ENCODE results near the gene RIN3.

The RIN3 gene

GRCh38 chr14:92466059-92466458 lies 47.5 kb upstream of the RIN3 start:
- no peak for TF ChIP-seq CTCF (IDR thresholded peaks at IDR 0.05; ENCODE audit: poor library complexity, severe bottlenecking)
- DNase-seq (ENCODE audit: low spot score) (no peak), ATAC-seq (ENCODE audit: low read depth) (no peak)
- H3K9me3 ChIP-seq (ENCODE audit: severe bottlenecking): peaks cover 3% of the 10 kb centered on the region
- H3K27ac ChIP-seq (ENCODE audit: poor library complexity, severe bottlenecking): no peak overlapping the region
- no peaks in the 10 kb centered on the region for H3K27me3 ChIP-seq (ENCODE audit: insufficient read depth, poor library complexity, severe bottlenecking)
- no peak overlapping the region for H3K4me3 ChIP-seq (ENCODE audit: severe bottlenecking)
- H3K4me1 ChIP-seq (ENCODE audit: insufficient read depth, poor library complexity, severe bottlenecking): peaks cover 19% of the 10 kb centered on the region
- H3K36me3 ChIP-seq (ENCODE audit: low read depth): no peaks in the 10 kb centered on the region

GRCh38 chr14:92469515-92469914 lies 44.1 kb upstream of the RIN3 start:
- Histone ChIP-seq H3K4me1 (ENCODE audit: insufficient read depth, poor library complexity, severe bottlenecking) (peaks cover 47% of the 10 kb centered on the region), H3K4me3 (ENCODE audit: severe bottlenecking) (no peak overlapping the region), H3K27ac (ENCODE audit: poor library complexity, severe bottlenecking) (peak overlapping the region; percentile 70), H3K36me3 (ENCODE audit: low read depth) (no peaks in the 10 kb centered on the region), H3K9me3 (ENCODE audit: severe bottlenecking) (peaks cover 3% of the 10 kb centered on the region), H3K27me3 (ENCODE audit: insufficient read depth, poor library complexity, severe bottlenecking) (no peaks in the 10 kb centered on the region)
- DNase-seq (ENCODE audit: low spot score) (no peak), ATAC-seq (ENCODE audit: low read depth) (no peak)
- TF ChIP-seq CTCF (IDR thresholded peaks at IDR 0.05; ENCODE audit: poor library complexity, severe bottlenecking): no peak

GRCh38 chr14:92470215-92470614 lies 43.4 kb upstream of the RIN3 start:
- Histone ChIP-seq H3K36me3 (ENCODE audit: low read depth) (no peaks in the 10 kb centered on the region), H3K4me3 (ENCODE audit: severe bottlenecking) (no peak overlapping the region), H3K9me3 (ENCODE audit: severe bottlenecking) (peaks cover 3% of the 10 kb centered on the region), H3K27ac (ENCODE audit: poor library complexity, severe bottlenecking) (peak overlapping the region; percentile 70), H3K4me1 (ENCODE audit: insufficient read depth, poor library complexity, severe bottlenecking) (peaks cover 47% of the 10 kb centered on the region), H3K27me3 (ENCODE audit: insufficient read depth, poor library complexity, severe bottlenecking) (no peaks in the 10 kb centered on the region)
- DNase-seq (ENCODE audit: low spot score): no peak
- peak; percentile 86 for ATAC-seq (ENCODE audit: low read depth)
- no peak for TF ChIP-seq CTCF (IDR thresholded peaks at IDR 0.05; ENCODE audit: poor library complexity, severe bottlenecking)

GRCh38 chr14:92470811-92471210 lies 42.8 kb upstream of the RIN3 start:
- H3K4me3 ChIP-seq (ENCODE audit: severe bottlenecking): no peak overlapping the region
- DNase-seq (ENCODE audit: low spot score) (no peak), ATAC-seq (ENCODE audit: low read depth) (no peak)
- H3K27ac ChIP-seq (ENCODE audit: poor library complexity, severe bottlenecking): peak overlapping the region; percentile 70
- peaks cover 3% of the 10 kb centered on the region for H3K9me3 ChIP-seq (ENCODE audit: severe bottlenecking)
- no peaks in the 10 kb centered on the region for H3K36me3 ChIP-seq (ENCODE audit: low read depth)
- TF ChIP-seq CTCF (IDR thresholded peaks at IDR 0.05; ENCODE audit: poor library complexity, severe bottlenecking): no peak
- H3K4me1 ChIP-seq (ENCODE audit: insufficient read depth, poor library complexity, severe bottlenecking): peaks cover 47% of the 10 kb centered on the region
- no peaks in the 10 kb centered on the region for H3K27me3 ChIP-seq (ENCODE audit: insufficient read depth, poor library complexity, severe bottlenecking)

- no peaks in the 10 kb centered on the region for H3K27me3 ChIP-seq (ENCODE audit: insufficient read depth, poor library complexity, severe bottlenecking)
- peak; percentile 78 for DNase-seq (ENCODE audit: low spot score)
- H3K4me1 ChIP-seq (ENCODE audit: insufficient read depth, poor library complexity, severe bottlenecking): peaks cover 47% of the 10 kb centered on the region
- H3K36me3 ChIP-seq (ENCODE audit: low read depth): no peaks in the 10 kb centered on the region
- TF ChIP-seq CTCF (IDR thresholded peaks at IDR 0.05; ENCODE audit: poor library complexity, severe bottlenecking): no peak
- ATAC-seq (ENCODE audit: low read depth): peak; percentile 95
- peaks cover 2% of the 10 kb centered on the region for H3K9me3 ChIP-seq (ENCODE audit: severe bottlenecking)
- peak overlapping the region; percentile 70 for H3K27ac ChIP-seq (ENCODE audit: poor library complexity, severe bottlenecking)
- no peak overlapping the region for H3K4me3 ChIP-seq (ENCODE audit: severe bottlenecking)
These were observed 41.7 kb upstream of the RIN3 start for GRCh38 chr14:92471919-92472318.

All from RWPE2 (cell line).